Stimulated activated CD8-positive, alpha-beta memory T cell treated with anti-CD3 and anti-CD28 coated beads, Interleukin-7, amount 100 ng/mL, for 48 hours (primary cell): ENCODE results near the gene FBLN7.
"Not testable (repeated sequence)": the region's sequence is repeated elsewhere in the genome, so short reads cannot be mapped to it uniquely, and the experiment has no call there.

ENCODE experiments used
- DNase-seq, 2 donors: peaks; one replicate each; pipeline ENCODE4 v3.0.0-alpha.2; 2020; ENCODE audit warnings: low read depth in 1 of 2; ENCODE audit errors: extremely low read depth in 1 of 2

The FBLN7 gene

DNA sequence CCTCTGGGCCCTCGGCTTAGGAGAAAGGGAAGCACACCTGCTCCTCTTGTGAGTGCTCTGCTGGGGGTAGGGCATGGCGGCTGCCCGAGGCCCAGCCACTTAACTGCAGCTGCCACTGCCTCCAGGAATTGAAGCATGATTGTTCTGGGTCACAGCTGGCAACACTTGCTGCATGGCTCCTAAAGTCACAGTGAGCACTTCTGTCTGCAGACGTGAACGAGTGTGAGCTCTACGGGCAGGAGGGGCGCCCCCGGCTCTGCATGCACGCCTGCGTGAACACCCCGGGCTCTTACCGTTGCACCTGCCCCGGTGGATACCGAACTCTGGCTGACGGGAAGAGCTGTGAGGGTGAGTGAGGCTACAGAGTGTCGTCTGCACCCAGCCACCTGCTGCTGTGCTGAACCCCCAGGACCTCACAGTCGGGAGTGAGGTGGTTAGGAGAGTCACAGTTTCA lies 44.4 kb downstream of the FBLN7 start:
- DNase-seq = no peak

DNA sequence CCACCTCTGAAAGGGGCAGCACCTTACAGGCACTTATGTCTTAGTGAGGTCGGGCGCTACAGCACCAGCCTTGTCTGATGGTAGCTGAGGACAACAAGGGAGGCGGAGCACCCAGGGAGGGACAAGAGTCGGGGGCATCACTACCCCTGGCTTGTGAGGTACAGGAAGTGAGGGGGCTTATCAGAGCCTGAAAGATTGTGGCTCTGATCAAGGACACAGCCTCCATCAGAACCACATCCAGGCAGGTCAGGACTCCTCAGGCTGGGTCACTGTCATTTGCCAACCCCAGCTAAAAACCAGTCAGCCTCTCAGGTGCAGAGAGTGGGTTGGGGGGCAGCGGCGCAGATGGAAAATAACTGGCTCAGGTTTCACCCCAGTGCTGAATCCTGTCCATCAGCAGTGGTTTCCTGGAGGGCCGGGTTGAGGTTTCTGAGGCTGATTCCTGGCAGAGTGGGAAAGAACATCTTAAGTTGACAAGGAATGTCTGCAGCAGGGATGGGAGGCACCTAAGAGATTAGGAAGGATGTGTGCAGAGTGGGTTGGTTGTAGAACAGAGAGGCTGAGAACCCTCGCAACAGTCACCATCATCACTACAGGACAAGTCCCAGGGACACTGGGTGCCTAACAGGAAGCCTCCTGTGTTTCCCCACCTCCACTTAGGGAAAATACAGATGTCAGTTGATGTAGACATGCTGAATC lies 45.3 kb downstream of the FBLN7 start:
- no peak for DNase-seq

DNA sequence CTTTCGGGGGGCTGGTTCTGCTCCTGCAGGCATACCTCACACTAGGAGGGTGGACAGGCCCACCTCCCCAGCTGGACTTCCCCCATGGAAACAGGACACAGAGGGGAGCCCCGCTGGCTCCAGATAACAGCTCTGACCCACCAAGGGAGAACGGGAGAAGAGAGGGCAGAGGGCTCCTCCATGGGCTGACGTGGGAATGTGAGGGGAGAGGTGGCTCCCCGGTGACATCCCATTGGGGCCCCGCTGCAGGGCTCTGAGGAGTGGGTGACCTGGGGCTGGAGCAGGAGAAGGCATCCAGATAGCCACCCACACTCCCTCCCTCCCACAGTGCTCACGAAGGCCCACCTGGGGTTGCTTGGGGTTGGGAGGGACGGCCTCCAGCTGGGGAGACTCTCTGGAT lies 45.9 kb downstream of the FBLN7 start:
- DNase-seq = no peak

DNA sequence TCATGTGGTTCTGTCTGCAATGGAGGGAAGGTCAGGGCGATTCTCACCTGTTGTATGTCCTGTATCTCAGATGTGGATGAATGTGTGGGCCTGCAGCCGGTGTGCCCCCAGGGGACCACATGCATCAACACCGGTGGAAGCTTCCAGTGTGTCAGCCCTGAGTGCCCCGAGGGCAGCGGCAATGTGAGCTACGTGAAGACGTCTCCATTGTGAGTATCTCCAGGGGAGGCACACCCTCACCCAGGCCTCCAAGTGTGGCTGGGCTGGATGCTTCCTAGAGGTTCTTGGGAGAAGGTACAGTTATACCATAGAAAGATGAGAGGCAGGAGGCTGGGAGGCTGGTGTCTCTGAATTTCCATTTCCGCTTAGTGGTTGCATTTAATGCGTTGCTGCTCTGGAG lies 46.9 kb downstream of the FBLN7 start:
- DNase-seq = no peak

DNA sequence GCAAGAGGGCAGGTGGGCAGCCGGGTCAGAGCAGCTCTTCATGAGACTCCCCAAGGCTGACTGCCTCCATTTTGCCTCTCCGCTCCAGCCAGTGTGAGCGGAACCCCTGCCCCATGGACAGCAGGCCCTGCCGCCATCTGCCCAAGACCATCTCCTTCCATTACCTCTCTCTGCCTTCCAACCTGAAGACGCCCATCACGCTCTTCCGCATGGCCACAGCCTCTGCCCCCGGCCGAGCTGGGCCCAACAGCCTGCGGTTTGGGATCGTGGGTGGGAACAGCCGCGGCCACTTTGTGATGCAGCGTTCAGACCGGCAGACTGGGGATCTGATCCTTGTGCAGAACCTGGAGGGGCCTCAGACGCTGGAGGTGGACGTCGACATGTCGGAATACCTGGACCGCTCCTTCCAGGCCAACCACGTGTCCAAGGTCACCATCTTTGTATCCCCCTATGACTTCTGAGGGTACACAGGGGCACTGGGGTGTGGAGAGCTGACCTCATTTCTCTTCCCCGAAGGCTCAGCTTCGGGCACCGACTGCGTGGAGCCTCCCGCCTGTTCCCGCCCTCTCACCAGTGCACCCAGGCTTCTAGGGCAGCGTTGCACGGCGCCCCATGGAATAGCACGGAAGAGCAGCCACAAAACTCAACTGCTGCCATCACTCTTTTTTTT lies 49.0 kb downstream of the FBLN7 start:
- no peak for DNase-seq

DNA sequence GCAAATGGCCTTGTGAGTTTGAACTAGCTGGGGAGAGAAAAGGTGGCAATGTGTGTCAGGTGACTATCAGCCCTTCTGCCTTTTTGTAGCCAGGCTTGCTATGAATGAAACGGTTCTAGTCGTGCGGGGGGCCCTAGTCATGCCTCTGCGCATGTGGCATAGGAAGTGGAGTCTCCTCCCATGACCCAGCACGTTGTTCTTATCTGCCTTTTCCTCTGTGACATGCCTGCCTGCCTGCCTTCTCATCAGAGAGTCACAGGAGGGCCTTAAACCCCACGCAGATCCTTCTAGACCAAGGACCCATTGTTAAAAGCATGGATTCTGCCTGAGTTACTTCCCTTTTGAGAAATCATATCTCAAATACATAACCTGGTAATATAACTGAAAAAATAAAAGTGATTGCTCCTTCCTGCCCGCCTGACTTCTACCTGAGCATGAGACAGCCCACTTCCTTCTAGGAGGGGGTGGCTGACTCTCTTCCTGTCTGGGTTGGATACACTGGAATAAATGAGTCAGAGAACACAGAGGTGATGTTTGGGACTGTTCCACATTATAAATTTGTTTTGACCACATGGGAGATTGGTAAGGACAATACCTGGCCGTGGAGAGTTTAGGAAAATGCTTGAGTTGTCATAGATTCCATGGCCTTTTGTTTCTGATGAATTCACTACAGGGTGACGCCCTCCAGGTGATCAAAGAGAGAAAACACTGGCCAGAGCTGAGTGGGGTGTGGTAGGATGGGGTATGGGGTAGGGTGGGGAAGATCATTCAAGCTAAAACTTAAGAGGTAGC lies 49.8 kb downstream of the FBLN7 start:
- peak in 1 of 2 donors; percentile 73 for DNase-seq

DNA sequence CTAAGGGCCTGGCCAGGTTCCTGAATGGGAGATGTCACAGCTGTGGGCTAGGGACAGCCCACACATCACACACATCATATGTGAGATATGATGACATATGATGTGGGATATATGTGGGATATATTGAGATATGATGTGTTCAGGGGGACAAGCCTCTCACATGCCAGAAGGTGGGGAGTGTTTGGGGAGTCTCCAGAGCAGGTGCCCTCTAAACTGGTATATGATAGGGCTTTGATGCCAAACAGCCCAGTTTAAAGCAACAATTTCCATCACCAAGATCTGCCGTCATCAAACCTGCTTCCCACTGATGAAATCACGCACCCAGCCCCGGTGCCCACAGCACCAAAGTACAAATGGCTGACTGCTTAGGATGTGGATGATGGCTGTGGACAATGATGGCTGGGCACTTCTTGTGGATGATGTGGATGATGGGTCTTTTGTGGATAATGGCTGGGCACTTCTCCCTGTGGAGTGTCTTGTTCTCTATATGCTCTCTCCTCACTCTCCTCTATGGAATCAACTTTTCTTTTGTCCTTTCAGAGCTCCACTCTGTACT lies 50.9 kb downstream of the FBLN7 start:
- DNase-seq = no peak

DNA sequence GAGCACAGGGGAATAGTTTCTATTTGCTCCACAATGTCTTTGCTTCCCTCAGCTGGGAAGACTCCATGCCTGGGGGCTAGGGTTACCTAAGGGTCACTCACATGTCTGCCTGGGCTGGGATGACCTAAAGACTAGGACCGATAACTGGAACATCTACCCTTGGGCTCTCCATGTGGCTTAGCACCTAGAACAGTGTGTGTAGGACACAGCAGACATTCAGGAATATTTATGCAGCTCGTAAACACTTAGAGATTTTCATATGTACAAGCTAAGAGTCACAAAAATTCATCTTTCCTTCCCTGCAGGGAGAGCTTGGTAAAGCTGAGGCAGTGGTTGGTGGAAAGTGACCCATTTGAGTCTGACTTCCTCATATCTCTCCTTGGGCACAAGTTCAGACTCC lies 55.8 kb downstream of the FBLN7 start:
- no peak for DNase-seq

DNA sequence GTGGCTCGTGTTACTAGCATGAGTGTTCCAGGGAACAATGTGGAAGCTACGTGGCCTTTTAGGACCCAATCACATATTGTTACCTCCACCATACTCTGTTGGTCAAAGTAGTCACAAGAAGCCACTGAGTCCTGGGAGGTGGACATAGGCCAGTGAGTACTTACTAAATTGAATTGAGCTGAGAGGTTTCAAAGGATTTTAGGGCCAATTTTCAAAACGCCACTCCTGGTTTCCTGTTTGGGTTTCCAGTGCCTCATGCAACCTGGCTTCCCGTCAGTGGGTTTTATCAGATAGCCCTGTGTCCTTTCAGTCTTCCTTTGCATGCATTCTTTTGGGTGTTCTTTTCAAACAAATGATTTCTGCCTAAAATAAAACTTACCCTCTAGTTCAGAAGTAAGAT lies 56.3 kb downstream of the FBLN7 start:
- DNase-seq = no peak

DNA sequence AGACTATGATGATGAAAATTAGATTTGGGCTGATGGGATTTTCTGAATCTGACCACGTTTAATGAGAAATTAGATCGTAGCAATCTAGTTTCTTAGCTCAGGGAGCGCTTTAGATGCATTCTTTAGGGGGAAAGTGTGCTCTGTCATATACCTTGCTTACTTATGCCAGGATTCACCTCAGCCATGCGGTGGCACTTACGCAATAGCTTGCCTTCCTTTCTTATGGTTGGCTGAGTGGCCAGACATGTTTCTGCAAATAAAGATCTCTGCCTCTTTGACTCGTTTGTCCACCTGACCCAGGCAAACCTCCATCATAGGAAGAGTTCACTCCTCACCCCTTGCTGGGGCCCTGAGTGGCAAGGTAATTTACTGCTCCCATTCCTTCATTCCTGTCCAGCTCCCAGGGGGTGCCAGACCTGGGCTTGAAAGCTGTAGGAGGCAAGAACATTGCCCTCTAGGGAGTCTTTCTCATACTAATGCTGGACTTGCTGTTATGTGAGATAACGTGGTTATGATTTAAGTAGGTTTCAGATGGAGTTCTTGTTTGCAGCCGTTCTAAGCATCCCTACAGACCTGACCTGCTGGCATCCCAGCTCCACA lies 57.1 kb downstream of the FBLN7 start:
- no peak for DNase-seq

DNA sequence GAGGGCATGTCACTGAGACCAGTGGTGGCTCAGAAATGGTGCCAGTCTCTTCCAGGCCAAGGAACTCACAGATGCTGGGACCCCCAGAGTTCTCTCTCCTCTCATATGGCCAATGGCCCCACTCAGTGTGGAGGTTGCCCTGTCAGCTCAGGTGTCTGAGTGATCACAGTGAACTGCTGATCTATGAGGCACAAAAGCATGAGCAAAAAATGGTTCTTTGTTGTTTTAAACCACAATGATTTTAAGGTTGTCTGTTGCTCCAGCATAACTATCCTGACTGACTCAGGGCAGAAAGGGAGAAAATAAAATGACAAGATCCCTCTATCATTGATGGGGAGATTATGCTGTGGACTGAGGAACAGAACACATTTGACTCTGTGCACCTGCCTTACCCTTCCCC lies 57.8 kb downstream of the FBLN7 start:
- DNase-seq = no peak

DNA sequence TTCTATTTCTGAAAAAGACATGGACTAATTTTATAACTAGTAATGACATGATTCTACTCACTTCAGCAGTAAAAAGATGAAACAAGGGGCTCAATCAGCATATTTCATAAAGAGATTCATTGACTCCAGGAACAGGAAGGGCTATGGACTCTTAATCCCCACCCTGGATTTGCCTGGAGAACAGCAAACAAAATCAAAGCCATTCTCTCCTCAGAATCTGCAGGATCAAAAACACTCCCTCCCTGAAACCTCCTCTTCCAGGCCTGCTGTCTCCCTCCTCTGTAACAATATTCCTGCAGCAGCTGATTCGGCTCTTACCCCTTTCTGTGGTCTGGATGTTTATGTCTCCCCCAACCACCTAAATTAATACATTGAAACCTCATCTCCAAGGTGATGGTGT lies 59.7 kb downstream of the FBLN7 start:
- no peak for DNase-seq

DNA sequence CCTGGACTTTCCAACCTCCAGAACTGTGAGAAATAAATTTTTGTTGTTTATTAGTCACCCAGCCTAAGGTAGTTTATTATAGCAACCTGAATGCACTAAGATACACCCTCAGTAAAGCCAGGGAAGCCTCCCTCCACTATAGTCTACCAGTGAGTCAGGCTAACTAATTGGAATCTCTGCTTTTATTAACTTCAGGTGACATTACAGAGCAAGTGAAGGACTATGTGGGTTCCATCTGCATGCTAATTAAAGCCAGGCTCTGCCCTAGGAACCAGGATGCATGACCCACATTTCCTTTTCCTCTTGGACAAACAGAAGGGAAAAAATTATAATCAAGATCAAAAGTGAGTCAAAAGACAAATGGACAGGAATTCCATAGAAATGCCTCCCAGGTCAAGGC lies 60.6 kb downstream of the FBLN7 start:
- no peak for DNase-seq

DNA sequence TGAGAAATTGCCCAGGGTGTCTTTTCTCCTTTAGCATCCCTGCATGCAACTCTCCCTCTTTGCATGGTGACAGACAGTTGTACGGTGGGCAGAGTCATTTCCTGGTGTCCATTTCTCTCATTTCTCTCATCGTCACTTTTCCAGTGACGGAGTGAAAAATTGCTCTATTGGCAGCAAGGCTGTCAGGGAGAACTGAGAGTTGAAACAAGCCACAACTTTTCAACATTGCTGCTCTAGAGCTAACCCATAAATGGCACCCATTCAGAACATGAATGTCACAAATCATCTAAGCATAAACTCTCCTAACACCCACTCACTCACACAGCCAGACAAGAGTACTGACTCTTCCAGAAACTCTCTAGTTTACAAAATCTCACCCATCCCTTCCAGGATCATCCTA lies 61.0 kb downstream of the FBLN7 start:
- no peak for DNase-seq

DNA sequence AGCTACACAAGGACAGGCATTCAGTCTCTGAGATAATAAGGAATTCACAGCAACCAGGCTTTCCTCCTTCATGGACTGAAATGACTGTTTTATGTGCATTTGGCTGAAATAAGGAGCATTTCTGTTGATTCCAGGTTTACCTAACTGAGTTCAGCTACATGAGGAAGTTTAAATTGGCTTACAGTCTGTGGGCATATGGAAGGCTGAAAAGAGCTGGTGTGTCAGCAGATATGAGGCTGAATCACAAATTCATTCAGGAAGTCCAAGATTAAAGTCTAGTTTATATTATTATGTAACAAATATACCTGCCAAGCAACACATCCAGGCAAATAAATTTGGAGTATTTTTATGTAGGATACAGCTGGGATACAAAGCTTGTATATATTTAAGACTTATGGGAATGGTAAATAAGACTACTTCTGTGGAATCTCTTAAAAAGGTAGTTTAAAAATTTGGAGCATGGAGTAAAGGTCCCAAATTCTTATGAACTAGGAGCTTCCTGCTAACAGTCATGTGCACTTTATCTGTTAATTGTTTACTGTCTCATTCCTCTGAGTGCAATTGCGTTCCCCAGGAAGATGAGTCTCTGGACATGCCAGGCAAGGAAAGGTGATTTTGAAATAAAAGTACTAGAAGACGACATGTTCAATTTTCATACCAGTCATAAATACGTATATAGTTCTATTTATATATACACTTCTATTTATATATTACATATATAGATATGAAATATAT lies 63.7 kb downstream of the FBLN7 start:
- no peak for DNase-seq

DNA sequence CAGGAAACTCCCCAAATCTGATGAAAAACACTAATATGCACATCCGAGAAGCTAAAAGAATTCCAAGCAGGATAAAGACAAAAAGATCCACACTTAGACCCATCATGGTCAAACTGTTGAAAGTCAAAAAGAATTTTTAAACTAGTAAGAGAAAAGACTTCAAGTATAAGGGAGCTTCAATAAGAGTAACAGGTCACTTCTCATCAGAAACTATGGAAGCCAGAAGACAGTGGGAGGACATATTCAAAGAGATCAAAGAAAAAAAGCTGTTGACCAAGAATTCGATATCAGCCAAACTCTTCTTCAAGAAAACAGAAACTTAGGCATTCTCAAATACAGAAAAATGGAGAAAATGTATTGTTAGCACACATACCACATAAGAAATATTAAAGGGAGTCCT lies 66.2 kb downstream of the FBLN7 start:
- no peak for DNase-seq

DNA sequence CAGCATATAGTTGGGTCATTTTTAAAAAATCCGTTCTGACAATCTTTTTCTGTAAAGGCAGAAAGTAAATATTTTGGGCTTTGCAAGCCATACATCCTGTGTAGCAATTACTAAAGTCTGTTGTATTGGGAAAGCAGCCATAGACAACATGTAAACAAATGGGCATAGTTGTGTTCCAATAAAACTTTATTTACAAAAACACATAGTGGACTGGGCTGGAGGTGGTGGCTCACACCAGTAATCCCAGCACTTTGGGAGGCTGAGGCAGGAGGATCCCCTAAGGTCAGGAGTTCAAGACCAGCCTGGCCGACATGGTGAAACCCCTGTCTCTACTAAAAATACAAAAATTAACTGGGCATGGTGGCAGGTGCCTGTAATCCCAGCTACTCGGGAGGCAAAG lies 69.7 kb downstream of the FBLN7 start:
- DNase-seq = not testable (repeated sequence)

DNA sequence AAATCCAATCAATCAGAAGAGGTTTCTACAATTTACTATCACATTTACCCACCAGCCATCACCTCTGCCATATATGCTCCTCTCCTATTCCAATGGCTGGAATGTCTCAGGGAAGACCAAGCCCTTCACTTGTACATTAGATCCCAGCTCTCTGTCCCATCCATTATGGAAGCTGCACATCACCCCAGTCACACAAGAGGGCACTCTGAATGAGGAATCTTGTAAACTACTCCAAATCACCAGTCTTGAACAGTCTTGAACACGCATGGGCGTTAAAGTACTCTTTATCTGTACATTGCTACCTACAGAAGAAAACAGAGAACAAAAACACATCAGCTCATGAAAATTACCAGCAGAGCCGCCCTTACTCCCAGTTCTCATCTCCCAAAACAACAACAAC lies 78.0 kb downstream of the FBLN7 start:
- DNase-seq = no peak

DNA sequence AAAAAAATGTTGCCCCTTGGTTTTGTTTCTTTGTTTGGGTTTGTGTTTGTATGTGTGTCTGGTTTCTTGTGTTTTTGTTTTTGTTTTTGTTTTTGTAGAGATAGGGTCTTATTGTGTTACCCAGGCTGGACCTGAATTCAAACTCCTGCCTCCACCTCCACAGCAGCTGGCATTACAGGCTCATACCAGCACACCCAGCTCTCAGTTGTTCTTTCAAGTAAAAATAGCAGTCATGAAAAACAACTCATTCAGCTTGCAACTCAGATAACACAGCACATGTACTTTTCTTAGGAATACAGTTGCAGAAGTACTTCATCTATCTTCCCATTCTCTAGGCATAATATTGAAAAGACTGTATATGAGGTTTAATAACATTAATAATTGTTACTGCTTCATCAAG lies 79.7 kb downstream of the FBLN7 start:
- no peak for DNase-seq

DNA sequence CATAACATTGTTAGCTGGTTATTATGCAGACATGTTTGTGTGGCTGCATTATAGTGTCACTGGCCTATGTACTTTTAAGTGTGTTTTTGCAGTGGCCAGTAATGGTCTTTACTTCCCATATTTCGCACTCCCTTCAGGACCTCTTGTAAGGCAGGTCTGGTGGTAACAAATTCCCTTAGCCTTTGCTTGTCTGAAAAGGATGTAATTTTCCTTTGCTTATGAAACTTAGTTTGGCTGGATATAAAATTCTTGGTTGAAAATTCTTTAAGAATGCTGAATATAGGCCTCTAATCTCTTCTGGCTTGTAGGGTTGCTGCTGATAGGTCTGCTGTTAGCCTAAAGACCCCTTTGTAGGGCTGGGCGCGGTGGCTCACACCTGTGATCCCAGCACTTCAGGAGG lies 82.0 kb downstream of the FBLN7 start:
- DNase-seq = no peak

DNA sequence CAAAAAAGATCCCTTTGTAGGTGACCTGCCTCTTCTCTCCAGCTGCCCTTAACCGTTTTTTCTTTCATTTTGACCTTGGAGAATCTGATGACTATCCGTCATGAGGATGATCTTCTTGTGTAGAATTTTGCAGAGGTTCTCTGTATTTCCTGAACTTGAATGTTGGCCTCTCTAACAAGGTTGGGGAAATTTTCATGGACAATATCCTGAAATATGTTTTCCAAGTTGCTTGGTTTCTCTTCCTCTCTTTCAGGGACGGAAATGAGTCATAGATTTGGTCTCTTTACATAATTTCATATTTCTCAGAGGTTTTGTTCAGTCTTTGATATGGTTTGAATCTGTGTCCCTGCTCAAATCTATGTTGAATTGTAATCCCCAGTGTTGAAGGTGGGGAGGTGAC lies 82.6 kb downstream of the FBLN7 start:
- DNase-seq = no peak
